Astrocyte (in vitro differentiated cells and primary cell): Measurements from ENCODE around the gene BBS12.

Source experiments
- EZH2 ChIP-seq: IDR thresholded peaks from 2 replicates; pipeline ENCODE4 v1.6.1; 2012; ENCODE audit warnings: mild to moderate bottlenecking, low read length, inconsistent platforms; ENCODE audit not compliant: insufficient read depth
- TF ChIP-seq, protein P1 (sequence below): IDR thresholded peaks from 2 replicates; pipeline ENCODE4 v1.5.1; 2011; ENCODE audit warnings: low read depth, mild to moderate bottlenecking, inconsistent platforms, low read length, moderate library complexity; ENCODE audit not compliant: insufficient read depth

DNA sequence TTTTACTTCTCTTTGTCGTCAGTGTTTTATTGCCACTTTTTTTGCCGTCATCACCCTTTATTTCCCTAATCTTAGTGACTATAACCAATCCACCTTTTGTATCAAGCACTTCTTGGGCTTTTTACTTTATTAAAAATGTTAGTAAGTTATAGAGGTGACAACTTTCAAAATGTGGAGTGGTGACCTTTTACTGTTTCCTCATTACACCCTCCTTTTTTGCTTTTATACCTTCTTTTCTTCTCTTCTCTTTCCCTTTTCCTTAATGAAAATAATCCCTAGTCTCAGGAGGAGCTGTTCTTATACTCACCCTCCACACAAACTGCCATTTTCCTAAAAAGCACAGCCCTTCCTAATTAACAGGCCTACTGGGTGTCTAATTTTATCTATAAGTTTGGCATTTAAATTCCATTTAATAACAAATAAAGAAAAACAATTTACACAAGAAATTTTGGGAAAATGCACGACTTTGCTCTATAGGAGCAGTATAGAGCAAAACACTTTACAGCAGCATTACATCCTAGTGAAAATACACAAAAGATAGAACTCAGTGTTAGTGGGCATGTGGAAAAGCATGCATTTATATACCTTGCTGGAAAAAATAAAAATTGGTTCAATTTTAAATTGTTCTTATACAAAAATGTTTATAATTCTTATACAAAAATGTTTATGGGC is 27.3 kb downstream of the BBS12 start:
- TF ChIP-seq, protein P1, sequence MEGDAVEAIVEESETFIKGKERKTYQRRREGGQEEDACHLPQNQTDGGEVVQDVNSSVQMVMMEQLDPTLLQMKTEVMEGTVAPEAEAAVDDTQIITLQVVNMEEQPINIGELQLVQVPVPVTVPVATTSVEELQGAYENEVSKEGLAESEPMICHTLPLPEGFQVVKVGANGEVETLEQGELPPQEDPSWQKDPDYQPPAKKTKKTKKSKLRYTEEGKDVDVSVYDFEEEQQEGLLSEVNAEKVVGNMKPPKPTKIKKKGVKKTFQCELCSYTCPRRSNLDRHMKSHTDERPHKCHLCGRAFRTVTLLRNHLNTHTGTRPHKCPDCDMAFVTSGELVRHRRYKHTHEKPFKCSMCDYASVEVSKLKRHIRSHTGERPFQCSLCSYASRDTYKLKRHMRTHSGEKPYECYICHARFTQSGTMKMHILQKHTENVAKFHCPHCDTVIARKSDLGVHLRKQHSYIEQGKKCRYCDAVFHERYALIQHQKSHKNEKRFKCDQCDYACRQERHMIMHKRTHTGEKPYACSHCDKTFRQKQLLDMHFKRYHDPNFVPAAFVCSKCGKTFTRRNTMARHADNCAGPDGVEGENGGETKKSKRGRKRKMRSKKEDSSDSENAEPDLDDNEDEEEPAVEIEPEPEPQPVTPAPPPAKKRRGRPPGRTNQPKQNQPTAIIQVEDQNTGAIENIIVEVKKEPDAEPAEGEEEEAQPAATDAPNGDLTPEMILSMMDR: peak; percentile 40
- TF ChIP-seq EZH2: no peak
